LNCaP clone FGC (cell line): ENCODE measurements around the gene EVX1.

Source experiments
- DNase-seq: peaks from one replicate; pipeline ENCODE4 v3.0.0-alpha.2; 2011; ENCODE audit warnings: low read depth
- H3K4me3 ChIP-seq: 2 replicates; pipeline ENCODE4 v1.5.1; 2011; ENCODE audit warnings: mild to moderate bottlenecking, low read depth, low read length, control low read depth
- CTCF ChIP-seq: IDR thresholded peaks from 2 replicates; pipeline ENCODE4 v1.5.1; 2012; ENCODE audit warnings: mild to moderate bottlenecking; ENCODE audit not compliant: control insufficient read depth, insufficient read depth; ENCODE audit errors: extremely low read depth

Gene EVX1

DNA sequence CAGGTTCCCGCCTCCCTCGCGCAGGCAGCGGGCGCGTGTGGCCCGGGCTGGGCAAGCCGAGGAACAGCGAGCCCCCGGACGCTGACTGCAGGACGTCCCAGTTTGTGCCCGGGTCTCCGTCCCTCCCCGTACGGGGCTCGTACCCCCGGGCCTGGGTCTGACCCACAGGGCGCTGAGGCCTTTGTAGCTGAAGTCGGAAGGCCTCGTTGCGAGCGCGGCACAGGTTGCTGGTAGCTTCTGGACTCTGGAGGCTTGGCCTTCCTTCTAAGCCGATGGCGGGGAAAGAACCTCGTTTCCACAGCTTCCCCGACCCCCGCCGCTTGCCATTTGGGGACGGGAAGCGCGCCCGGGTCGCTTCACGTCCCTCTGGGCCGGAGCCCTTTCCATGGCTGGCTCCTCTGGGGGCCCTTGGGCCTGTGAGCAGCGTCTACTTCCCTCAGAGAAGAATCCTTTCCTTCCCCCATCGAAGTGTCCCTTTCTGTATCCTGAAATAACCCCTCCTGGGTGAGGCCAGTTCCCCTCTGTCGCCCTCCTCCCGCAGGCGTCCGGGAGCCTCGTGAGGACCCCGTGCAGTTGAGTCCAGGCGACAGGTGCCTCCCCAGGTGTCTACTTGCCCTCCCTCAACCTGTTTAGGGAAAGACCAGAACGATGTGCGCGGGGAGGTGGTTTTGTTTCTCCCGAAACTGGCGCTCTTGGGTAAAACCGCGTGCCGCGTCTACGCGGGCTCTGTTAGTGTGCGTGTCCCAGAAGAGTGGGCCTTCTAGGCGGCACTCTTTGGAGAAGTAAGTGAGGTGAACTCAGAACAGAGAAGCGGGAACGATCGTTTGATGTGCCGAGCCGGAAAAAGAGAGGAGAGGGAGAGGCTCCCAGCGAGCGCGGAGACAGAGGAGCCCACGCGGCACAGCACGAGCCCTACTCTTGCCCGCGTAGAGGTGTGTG, 9.3 kb downstream of the EVX1 start:
- no peak for DNase-seq
- H3K4me3 ChIP-seq, result no peak overlapping the region
- no peak for TF ChIP-seq CTCF

DNA sequence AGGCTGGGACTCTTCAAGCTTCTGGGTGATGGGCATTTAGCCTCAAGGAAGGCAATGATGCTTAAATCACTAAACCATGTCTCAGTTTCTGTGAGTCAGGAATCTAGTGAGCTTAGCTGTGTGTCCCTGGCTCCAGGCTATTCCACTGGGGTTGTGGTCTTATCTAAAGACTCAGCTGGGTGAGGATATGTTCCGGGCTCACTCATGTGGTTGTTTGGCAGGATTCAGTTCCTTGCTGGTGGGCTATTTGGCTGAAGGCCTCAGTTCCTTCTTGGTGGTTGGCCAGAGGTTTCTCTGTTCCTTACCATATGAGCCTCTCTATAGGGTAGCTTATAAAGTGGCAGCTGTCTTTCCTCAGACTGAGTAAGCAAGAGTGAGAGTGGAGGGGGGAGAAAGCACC, 12.0 kb downstream of the EVX1 start:
- H3K4me3 ChIP-seq, result no peak overlapping the region
- TF ChIP-seq CTCF, result no peak
- no peak for DNase-seq

- no peak for TF ChIP-seq CTCF
- DNase-seq, result peak; percentile 68
- no peak overlapping the region for H3K4me3 ChIP-seq
Observed at GRCh38 chr7:27260211-27260610, 17.6 kb downstream of the EVX1 start.

DNA sequence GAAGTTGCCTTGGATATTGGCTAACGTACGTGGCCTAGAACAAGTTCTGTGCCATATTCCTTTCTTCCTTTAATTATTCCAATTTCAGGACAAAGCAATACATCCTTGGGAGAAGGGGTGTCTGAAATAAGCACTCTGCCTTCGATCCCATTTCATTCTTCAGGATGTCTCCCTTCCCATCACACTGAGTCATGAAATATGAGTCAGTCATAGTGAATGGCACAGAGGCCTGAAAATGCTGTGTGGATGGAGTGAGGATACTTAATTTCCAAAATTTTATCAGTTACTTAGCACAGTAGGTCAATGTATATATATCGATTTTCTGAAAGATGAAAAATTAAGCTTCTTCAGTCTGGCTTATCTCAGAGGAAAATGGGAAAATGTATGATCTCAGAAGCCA, 19.5 kb downstream of the EVX1 start:
- TF ChIP-seq CTCF, result no peak
- DNase-seq, result no peak
- no peak overlapping the region for H3K4me3 ChIP-seq

DNA sequence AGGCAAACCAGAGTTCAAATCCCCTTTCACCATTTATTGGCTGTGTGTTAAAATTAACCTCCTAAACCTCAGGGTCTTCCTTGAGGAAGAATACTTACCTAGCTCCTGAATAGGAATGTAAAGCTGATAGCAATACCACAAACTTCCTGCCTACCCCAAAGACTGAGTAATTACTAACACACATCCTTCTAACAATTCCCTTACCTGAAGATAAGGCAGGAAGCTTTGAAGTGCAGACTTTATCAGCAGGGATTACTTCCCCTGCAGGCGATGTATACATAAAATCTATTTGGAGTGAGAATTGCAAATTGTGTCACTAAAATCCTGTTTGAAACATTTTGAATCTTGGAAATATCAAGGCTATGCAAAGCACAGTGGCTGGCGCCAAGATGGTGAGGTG, 21.2 kb downstream of the EVX1 start:
- no peak overlapping the region for H3K4me3 ChIP-seq
- DNase-seq, result no peak
- TF ChIP-seq CTCF, result no peak

GRCh38 chr7:27269455-27269854, 26.9 kb downstream of the EVX1 start:
- no peak for DNase-seq
- TF ChIP-seq CTCF, result no peak
- H3K4me3 ChIP-seq, result no peak overlapping the region

DNA sequence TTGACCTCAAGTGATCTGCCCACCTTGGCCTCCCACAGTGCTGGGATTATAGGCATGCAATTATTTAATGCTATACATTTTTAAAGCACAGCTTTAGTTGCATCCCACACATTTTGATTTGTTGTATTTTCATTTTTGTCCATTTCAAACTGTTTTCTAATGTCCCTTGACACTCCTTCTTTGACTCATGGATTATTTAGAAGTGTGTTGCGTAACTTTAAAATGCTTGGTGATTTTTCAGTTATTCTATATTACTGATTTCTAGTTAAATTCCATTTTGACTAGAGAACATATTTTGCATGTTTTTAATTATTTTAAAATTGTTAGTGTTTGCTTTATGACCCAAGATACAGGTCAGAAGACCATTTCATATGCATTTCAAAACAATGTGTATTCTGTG, 28.8 kb downstream of the EVX1 start:
- TF ChIP-seq CTCF, result no peak
- H3K4me3 ChIP-seq, result no peak overlapping the region
- no peak for DNase-seq
